GM21825 (cell line): ENCODE data around the gene TMCC2.
"Not testable (repeated sequence)": the region's sequence is repeated elsewhere in the genome, so short reads cannot be mapped to it uniquely, and the experiment has no call there.

Source experiments
- ATAC-seq: cut with Tn5 transposase; IDR thresholded peaks from one replicate; pipeline ENCODE4 v1.9.1; 2021; ENCODE audit warnings: mild to moderate bottlenecking, moderate library complexity; ENCODE audit not compliant: unreplicated experiment

The TMCC2 gene

GRCh38 chr1:205275916-205276688 is 48.4 kb downstream of the TMCC2 start:
- ATAC-seq, result no peak

GRCh38 chr1:205276689-205277065 is 48.9 kb downstream of the TMCC2 start:
- no peak for ATAC-seq

- ATAC-seq, result no peak
Measured at GRCh38 chr1:205279986-205280385, 52.2 kb downstream of the TMCC2 start.

DNA sequence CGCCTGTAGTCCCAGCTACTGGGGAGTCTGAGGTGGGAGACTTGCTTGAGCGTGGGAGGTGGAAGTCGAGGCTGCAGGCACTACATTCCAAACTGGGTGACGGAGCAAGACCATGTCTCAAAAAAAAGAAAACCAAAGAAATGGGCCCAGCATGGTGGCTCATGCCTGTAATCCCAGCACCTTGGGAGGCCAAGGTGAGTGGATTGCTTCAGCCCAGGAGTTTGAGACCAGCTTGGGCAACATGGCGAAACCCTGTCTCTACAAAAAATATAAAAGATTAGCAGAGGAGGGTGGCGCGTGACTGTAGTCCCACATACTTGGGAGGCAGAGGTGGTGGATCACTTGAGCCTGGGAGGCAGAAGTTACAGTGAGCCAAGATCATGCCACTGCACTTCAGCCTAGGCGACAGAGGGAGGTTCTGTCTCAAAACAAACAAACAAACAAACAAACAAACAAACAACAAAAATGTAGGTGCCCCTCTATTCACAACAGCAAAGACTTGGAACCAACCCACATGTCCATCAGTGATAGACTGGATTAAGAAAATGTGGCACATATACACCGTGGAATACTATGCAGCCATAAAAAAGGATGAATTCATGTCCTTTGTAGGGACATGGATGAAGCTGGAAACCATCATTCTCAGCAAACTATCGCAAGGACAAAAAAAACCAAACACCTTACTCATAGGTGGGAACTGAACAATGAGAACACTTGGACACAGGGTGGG is 53.1 kb downstream of the TMCC2 start:
- not testable (repeated sequence) for ATAC-seq

- no peak for ATAC-seq
Measured at GRCh38 chr1:205283270-205284147, 55.8 kb downstream of the TMCC2 start.

GRCh38 chr1:205284420-205285144 is 56.8 kb downstream of the TMCC2 start:
- no peak for ATAC-seq

- ATAC-seq, result peak; percentile 25
Measured at GRCh38 chr1:205285381-205286101, 57.8 kb downstream of the TMCC2 start.

GRCh38 chr1:205286335-205286950 is 58.7 kb downstream of the TMCC2 start:
- peak; percentile 38 for ATAC-seq

DNA sequence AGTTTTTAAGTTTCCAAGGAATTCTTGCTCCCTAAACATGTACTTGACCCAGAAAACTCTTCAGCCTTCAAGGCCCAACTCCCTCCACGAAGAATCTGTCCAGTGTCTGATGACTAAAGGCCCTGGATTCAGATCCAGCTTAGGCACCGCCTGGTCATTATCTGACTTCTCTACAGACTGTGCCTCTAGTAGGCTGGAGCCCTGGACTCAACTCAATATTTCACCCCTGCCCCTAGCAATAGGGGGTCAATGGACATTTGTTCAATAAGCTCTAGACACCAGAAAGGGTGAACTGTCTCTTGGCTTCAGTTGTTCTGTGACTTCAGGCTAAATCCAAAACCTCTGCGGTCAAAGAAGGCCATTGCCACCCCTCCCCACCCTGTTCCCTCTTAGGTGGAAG is 59.3 kb downstream of the TMCC2 start:
- no peak for ATAC-seq

DNA sequence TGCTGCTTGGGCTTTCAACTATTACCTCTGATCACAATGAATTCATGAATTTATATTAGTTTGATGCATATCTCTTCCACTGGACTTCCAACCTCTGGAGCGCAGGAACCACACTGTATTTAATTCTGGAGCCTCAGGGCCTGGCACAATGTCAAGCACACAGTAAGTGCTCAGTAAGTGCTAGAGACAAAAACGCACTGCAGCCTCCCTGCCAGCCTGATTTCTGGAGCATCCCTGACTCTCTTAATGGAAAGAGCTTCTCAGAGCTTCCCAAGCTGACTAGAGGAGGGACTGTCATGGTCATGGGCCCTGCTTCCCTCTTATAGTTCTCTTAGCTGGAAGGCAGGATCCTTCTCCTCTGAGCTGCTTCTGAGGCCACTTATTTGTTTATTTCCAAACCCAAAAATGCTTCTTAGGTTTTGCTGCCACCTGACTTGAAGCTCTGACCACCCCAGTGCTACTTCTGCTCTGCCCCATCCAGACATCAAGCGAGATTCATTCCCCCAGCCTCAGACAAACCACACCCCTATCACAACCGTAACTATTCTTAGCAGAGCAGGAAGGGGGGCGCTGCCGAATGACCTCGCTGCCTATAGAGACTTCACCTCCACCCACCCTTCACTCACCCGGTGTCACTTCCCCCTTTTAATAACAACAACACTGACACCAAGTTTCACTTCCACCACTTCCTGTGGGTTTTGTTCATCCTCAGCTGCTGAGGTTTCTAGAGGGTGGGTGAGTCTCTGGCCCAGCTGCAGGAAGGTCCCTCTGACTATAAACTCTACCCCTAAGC is 60.2 kb downstream of the TMCC2 start:
- ATAC-seq, result peak; percentile 77

DNA sequence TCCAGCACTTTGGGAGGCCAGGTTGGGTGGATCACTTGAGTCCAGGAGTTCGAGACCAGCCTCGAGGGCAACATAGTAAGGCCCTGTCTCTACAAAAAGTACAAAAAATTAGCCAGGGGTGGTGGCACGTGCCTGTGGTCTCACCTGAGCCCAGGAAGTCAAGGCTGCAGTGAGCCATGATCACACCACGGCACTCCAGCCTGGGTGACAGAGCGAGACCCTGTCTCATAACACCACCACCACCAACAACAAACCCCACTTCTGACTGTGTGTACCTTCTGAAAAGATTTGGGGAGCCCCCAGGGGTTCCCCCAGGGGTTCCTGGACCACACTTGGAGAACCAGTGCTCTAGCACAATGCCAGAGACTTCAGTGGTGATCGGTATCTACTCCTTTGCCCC is 63.9 kb downstream of the TMCC2 start:
- no peak for ATAC-seq

GRCh38 chr1:205293350-205294074 is 65.8 kb downstream of the TMCC2 start:
- no peak for ATAC-seq

- ATAC-seq, result no peak
Measured at GRCh38 chr1:205294175-205294917, 66.6 kb downstream of the TMCC2 start.

- ATAC-seq, result no peak
Measured at GRCh38 chr1:205294934-205295333, 67.2 kb downstream of the TMCC2 start.

DNA sequence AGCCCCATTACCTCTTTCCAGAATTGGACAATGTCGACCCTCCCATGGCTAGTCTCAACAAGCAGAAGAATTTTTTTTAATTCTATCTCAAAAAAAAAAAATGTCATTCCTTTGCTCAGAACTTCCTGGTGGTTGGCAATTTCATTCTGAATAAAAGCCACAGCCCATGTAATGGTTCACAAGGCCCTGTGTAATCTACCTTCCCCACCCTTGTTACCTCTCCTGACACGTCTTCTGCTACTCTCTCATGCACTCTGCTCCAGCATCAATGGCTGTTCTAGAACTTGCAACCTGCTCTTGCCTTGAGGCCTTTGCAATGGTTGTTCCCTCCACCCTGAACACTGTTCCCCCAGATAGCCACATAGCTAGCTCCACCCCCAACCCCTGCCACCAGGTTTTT is 68.4 kb downstream of the TMCC2 start:
- no peak for ATAC-seq

- ATAC-seq, result not testable (repeated sequence)
Measured at GRCh38 chr1:205297546-205298177, 69.9 kb downstream of the TMCC2 start.
